HEK293 (cell line): ENCODE data around the gene CFAP65.

Experiments used
- CTCF ChIA-PET: fragments of 350-600 bp; formaldehyde crosslinking; extraction: SDS; loops from one replicate; lab custom pipeline; 2021; ENCODE audit warnings: antibody characterized with exemption; lab: Yijun Ruan, JAX
- POLR2A ChIA-PET: fragments of 300-600 bp; formaldehyde crosslinking; extraction: SDS; loops from one replicate; lab custom pipeline; 2020; ENCODE audit warnings: antibody characterized with exemption, inconsistent platforms; lab: Yijun Ruan, JAX
- H3K27ac ChIP-seq: fragments of 200-500 bp; sonication (Bioruptor generic); 2 replicates; pipeline ENCODE4 v1.5.1; 2014; ENCODE audit warnings: low read depth, low read length, control low read depth, inconsistent platforms; ENCODE audit errors: extremely low read depth
- H3K36me3 ChIP-seq, 2 experiments: fragments of 200-500 bp in 1 of 2; sonication (Bioruptor generic) in 1 of 2; 1 replicate in 1 of 2; 2 replicates in 1 of 2; pipeline ENCODE4 v1.5.1; 2014 to 2017; ENCODE audit warnings: inconsistent platforms in 2 of 2, low read length in 2 of 2; ENCODE audit not compliant: control insufficient read depth in 2 of 2, insufficient read depth in 1 of 2
- H3K4me1 ChIP-seq: fragments of 200-500 bp; sonication (Bioruptor generic); 2 replicates; pipeline ENCODE4 v1.5.1; 2014; ENCODE audit warnings: mild to moderate bottlenecking, low read length, inconsistent platforms; ENCODE audit not compliant: control insufficient read depth, insufficient read depth
- H3K4me3 ChIP-seq: 2 replicates; pipeline ENCODE4 v1.5.1; 2011; ENCODE audit warnings: low read depth, mild to moderate bottlenecking, control low read depth, low read length, moderate library complexity
- H3K9me3 ChIP-seq: fragments of 200-500 bp; sonication (Bioruptor generic); 2 replicates; pipeline ENCODE4 v1.5.1; 2014; ENCODE audit warnings: low read depth, low read length, inconsistent platforms; ENCODE audit not compliant: control insufficient read depth, insufficient read depth
- HOXC10 ChIP-seq: sonication (generic); formaldehyde crosslinking; IDR thresholded peaks from 2 replicates; pipeline ENCODE4 v1.8.1; 2023; ENCODE audit warnings: mild to moderate bottlenecking, missing genetic modification reagents
- KLF17 ChIP-seq: fragments of 450-650 bp; formaldehyde crosslinking; IDR thresholded peaks from 2 replicates; pipeline ENCODE4 v1.5.1; 2016; ENCODE audit warnings: missing biosample characterization, missing genetic modification characterization
- ZBTB1 ChIP-seq: fragments of 450-650 bp; formaldehyde crosslinking; IDR thresholded peaks from 2 replicates; pipeline ENCODE4 v1.5.1; 2016; ENCODE audit warnings: missing biosample characterization, missing genetic modification characterization
- ZBTB48 ChIP-seq: fragments of 450-650 bp; formaldehyde crosslinking; IDR thresholded peaks from 2 replicates; pipeline ENCODE4 v1.5.1; 2016; ENCODE audit warnings: missing biosample characterization, missing genetic modification characterization
- ZNF132 ChIP-seq: fragments of 450-650 bp; formaldehyde crosslinking; IDR thresholded peaks from 2 replicates; pipeline ENCODE4 v1.5.1; 2017; ENCODE audit warnings: missing biosample characterization, missing genetic modification characterization, borderline replicate concordance
- ZNF341 ChIP-seq: fragments of 450-650 bp; formaldehyde crosslinking; IDR thresholded peaks from 2 replicates; pipeline ENCODE4; 2016; ENCODE audit warnings: low read depth, missing biosample characterization, missing genetic modification characterization
- ZNF362 ChIP-seq: fragments of 450-650 bp; formaldehyde crosslinking; IDR thresholded peaks from 2 replicates; pipeline ENCODE4 v1.5.1; 2016; ENCODE audit warnings: missing biosample characterization, missing genetic modification characterization
- ZNF518A ChIP-seq: fragments of 450-650 bp; formaldehyde crosslinking; conservative IDR thresholded peaks from 2 replicates; pipeline ENCODE4 v1.5.1; 2016; ENCODE audit warnings: low read depth, missing biosample characterization, missing genetic modification characterization
- ZNF707 ChIP-seq: fragments of 450-650 bp; formaldehyde crosslinking; IDR thresholded peaks from 2 replicates; pipeline ENCODE4 v1.5.1; 2016; ENCODE audit warnings: missing biosample characterization, missing genetic modification characterization
- ZNF830 ChIP-seq: fragments of 450-650 bp; IDR thresholded peaks from 2 replicates; pipeline ENCODE4 v1.5.0; 2018; ENCODE audit warnings: missing biosample characterization, missing genetic modification characterization, low read depth, mild to moderate bottlenecking, moderate library complexity
- ZXDB ChIP-seq: fragments of 450-650 bp; formaldehyde crosslinking; IDR thresholded peaks from 2 replicates; pipeline ENCODE4 v1.5.1; 2016; ENCODE audit warnings: missing biosample characterization, missing genetic modification characterization

Gene CFAP65

GRCh38 chr2:219089330-219089729, 48.0 kb upstream of the CFAP65 start (continued):
- no peak for TF ChIP-seq ZNF518A (tag by site-specific recombination)
- no peak for TF ChIP-seq ZXDB (tag by site-specific recombination)

- no peak for TF ChIP-seq ZNF830 (tag by site-specific recombination)
- TF ChIP-seq HOXC10 (CRISPR knock-in tag), result no peak
- no peak for TF ChIP-seq ZBTB1 (tag by site-specific recombination)
- Histone ChIP-seq H3K9me3 (no peaks in the 10 kb centered on the region), H3K4me3 (no peak overlapping the region), H3K36me3 (no peaks in the 10 kb centered on the region), H3K27ac (no peak overlapping the region), H3K4me1 (no peaks in the 10 kb centered on the region)
- CTCF ChIA-PET, result interaction anchor here (0.7 to 3.2 kb wide), 7 partner anchors 8 to 67 kb away, joined by 3 to 19 read pairs (median 5); no protein-coding TSS in a partner anchor
- POLR2A ChIA-PET, result no interaction called here
These were observed 46.5 kb upstream of the CFAP65 start for GRCh38 chr2:219087848-219088247.

GRCh38 chr2:219087361-219087760, 46.0 kb upstream of the CFAP65 start:
- Histone ChIP-seq H3K36me3 (no peaks in the 10 kb centered on the region), H3K27ac (no peak overlapping the region), H3K4me1 (no peaks in the 10 kb centered on the region)
- CTCF ChIA-PET, result interaction anchor here (0.7 to 3.2 kb wide), 7 partner anchors 8 to 67 kb away, joined by 3 to 19 read pairs (median 5); no protein-coding TSS in a partner anchor
- TF ChIP-seq ZNF341 (tag by site-specific recombination), result no peak
- no peak for TF ChIP-seq ZBTB48 (tag by site-specific recombination)
- TF ChIP-seq, all 188 proteins: peak for 0
- POLR2A ChIA-PET, result no interaction called here
- Histone ChIP-seq H3K9me3 (no peaks in the 10 kb centered on the region), H3K4me3 (no peak overlapping the region)

- Histone ChIP-seq H3K4me3 (no peak overlapping the region), H3K27ac (no peak overlapping the region), H3K36me3 (no peaks in the 10 kb centered on the region), H3K9me3 (no peaks in the 10 kb centered on the region), H3K4me1 (no peaks in the 10 kb centered on the region)
- ChIA-PET CTCF (interaction anchor here (0.5 to 3.2 kb wide), 4 partner anchors 13 to 97 kb away, joined by 4 to 19 read pairs (median 6); no protein-coding TSS in a partner anchor), POLR2A (no interaction called here)
- no peak for TF ChIP-seq ZNF132
- TF ChIP-seq KLF17 (tag by site-specific recombination), result no peak
These were observed 44.9 kb upstream of the CFAP65 start for GRCh38 chr2:219086196-219086595.

GRCh38 chr2:219084791-219085190, 43.5 kb upstream of the CFAP65 start:
- Histone ChIP-seq H3K36me3 (no peaks in the 10 kb centered on the region), H3K27ac (no peak overlapping the region), H3K4me3 (no peak overlapping the region), H3K4me1 (no peaks in the 10 kb centered on the region), H3K9me3 (no peaks in the 10 kb centered on the region)
- ChIA-PET CTCF (interaction anchor here (0.6 to 2.7 kb wide), 9 partner anchors 11 to 346 kb away, joined by 3 to 19 read pairs (median 4); no protein-coding TSS in a partner anchor), POLR2A (no interaction called here)
- TF ChIP-seq ZNF362 (tag by site-specific recombination), result no peak
- TF ChIP-seq ZNF707, result no peak
